PC-9 (cell line): ENCODE results near the gene RASSF4.

Source experiments
- EZH2 ChIP-seq: fragments of 200-600 bp; sonication (generic); IDR thresholded peaks from 2 replicates; pipeline ENCODE4 v1.8.0; 2017; ENCODE audit warnings: antibody characterized with exemption, low read depth
- TF ChIP-seq, protein P1 (sequence below): fragments of 200-600 bp; sonication (generic); conservative IDR thresholded peaks from 2 replicates; pipeline ENCODE4 v1.6.1; 2017; ENCODE audit warnings: mixed run types, antibody characterized with exemption, mild to moderate bottlenecking, moderate library complexity

DNA sequence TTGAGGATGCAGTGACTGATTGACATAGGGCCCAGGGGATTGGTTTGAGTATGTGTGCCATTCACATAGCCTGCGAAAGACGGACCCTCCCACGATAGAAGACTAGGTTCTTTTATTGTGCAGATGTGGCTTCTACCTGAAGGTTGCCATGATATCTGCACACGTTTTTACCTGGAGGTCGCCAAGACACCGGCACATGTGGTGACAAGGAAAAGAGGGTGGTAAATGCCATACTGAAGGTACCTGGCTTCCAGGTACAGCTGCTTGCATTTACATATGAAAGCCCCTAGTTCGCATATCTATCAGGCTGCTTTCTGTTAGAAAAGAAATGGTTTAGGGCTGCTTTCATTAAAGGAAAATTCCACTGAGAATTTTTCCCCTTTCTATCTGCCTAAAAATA is 84.7 kb downstream of the RASSF4 start:
- TF ChIP-seq, protein P1, sequence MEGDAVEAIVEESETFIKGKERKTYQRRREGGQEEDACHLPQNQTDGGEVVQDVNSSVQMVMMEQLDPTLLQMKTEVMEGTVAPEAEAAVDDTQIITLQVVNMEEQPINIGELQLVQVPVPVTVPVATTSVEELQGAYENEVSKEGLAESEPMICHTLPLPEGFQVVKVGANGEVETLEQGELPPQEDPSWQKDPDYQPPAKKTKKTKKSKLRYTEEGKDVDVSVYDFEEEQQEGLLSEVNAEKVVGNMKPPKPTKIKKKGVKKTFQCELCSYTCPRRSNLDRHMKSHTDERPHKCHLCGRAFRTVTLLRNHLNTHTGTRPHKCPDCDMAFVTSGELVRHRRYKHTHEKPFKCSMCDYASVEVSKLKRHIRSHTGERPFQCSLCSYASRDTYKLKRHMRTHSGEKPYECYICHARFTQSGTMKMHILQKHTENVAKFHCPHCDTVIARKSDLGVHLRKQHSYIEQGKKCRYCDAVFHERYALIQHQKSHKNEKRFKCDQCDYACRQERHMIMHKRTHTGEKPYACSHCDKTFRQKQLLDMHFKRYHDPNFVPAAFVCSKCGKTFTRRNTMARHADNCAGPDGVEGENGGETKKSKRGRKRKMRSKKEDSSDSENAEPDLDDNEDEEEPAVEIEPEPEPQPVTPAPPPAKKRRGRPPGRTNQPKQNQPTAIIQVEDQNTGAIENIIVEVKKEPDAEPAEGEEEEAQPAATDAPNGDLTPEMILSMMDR: no peak
- no peak for TF ChIP-seq EZH2
